AG08395 (cell line): ENCODE measurements around the gene FAT2.

ENCODE experiments used
- DNase-seq: peaks from one replicate; pipeline ENCODE4 v3.0.0; 2012; ENCODE audit warnings: mixed read lengths, low spot score

Gene FAT2

GRCh38 chr5:151553130-151553670 lies 37.9 kb downstream of the FAT2 start:
- no peak for DNase-seq

- no peak for DNase-seq
These were observed 39.1 kb downstream of the FAT2 start for GRCh38 chr5:151551985-151552384.

- no peak for DNase-seq
These were observed 41.0 kb downstream of the FAT2 start for GRCh38 chr5:151550146-151550545.

DNA sequence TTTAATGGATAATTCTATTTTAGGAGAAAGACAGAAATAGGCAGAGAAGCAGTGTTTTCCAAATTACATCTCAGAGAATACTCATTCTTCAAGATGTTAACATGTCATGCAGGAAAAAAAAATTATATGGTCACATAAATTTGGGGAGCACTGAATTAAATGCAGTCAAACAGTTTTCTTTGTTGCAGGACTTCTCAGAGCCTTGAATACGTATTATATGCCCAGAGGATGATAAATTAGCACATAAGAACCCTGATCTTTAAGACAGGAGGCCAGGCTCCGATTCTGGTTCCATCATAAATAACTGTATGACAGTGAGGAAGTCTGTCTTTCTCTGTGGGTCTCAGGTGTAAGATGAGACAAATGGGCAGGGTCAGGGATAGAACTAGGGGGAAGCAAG lies 41.4 kb downstream of the FAT2 start:
- DNase-seq: no peak

DNA sequence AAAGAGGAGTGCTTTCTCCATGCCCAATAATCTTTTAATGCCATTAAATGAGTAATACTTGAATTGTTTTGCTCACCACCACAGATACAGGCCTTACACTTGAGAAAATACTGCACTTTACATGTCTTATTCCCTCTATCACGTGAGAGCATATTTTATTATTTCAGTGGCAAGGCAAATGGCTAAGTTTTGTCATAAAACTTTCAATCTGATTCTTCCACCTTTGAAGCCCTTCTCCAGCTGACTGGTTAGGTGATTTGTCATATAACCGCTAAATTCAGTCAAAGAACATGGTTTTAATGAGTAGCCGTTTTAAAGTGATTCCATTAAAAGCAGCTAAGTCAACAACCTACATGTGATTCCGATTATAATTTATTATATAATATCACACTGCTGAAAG lies 43.8 kb downstream of the FAT2 start:
- no peak for DNase-seq

DNA sequence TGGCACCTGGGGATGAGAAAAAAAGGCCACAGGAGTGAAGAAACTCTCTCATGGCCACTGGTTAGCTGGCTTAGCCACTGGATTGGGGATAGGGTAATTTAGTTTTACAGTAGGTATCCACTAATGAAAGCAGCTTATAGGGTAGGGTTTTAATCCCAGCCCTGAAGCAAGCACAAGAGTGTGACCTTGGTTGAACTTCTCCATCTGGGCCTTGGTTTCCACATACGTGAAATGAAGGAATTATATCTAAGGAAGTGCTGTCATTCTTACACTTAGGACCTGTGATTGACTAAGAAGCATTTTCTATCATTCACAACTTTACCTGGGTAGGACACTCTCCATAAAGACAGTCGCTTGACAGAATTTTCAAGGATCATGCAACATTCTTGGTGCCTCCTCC lies 49.6 kb downstream of the FAT2 start:
- no peak for DNase-seq
